K562 (cell line): ENCODE measurements around the gene CPT1A. TPM values are rescaled to one million over a fixed set of nuclear protein-coding genes. Genes with fewer than 3 reads are reported as not detected.

Source experiments
- ARID3B ChIP-seq: fragments of 250-450 bp; sonication (Bioruptor Pico); IDR thresholded peaks from 2 replicates; pipeline ENCODE4 v1.4.0; 2020; ENCODE audit warnings: borderline replicate concordance
- BCOR ChIP-seq: fragments of 450-650 bp; IDR thresholded peaks from 2 replicates; pipeline ENCODE4 v1.6.1; 2016
- BRD4 ChIP-seq: fragments of 200-600 bp; sonication (generic); IDR thresholded peaks from 2 replicates; pipeline ENCODE4 v1.6.1; 2017; ENCODE audit warnings: inconsistent platforms
- CBX3 ChIP-seq, 2 experiments: IDR thresholded peaks; 1 replicate in 1 of 2; 2 replicates in 1 of 2; pipeline ENCODE4 v1.6.1; 2012; ENCODE audit warnings: inconsistent platforms in 2 of 2, low read length in 2 of 2, borderline replicate concordance in 1 of 2, control low read depth in 1 of 2
- CXXC5 ChIP-seq: fragments of 250-450 bp; sonication (Bioruptor Pico); IDR thresholded peaks from 2 replicates; pipeline ENCODE4 v1.8.0; 2022; ENCODE audit warnings: inconsistent platforms, mild to moderate bottlenecking, moderate library complexity
- ESRRA ChIP-seq: fragments of 450-650 bp; IDR thresholded peaks from 2 replicates; pipeline ENCODE4 v1.6.1; 2014; ENCODE audit warnings: low read depth, mild to moderate bottlenecking, moderate library complexity, borderline replicate concordance
- GTF2A2 ChIP-seq: IDR thresholded peaks from 2 replicates; pipeline ENCODE4 v1.6.1; 2016; ENCODE audit warnings: mild to moderate bottlenecking, missing genetic modification characterization, missing compliant biosample characterization
- HNRNPUL1 ChIP-seq: fragments of 200-400 bp; formaldehyde crosslinking; IDR thresholded peaks from 2 replicates; pipeline ENCODE4 v1.6.1; 2017; ENCODE audit warnings: low read length
- IRF2 ChIP-seq: sonication (generic); formaldehyde crosslinking; IDR thresholded peaks from 2 replicates; pipeline ENCODE4 v1.8.1; 2022; ENCODE audit warnings: mild to moderate bottlenecking, missing genetic modification reagents
- KDM1A ChIP-seq, 2 experiments: fragments of 450-650 bp; IDR thresholded peaks; 2 replicates each; pipeline ENCODE4 v1.6.1; 2016; ENCODE audit warnings: mild to moderate bottlenecking in 2 of 2
- MBD2 ChIP-seq: sonication (generic); IDR thresholded peaks from 2 replicates; pipeline ENCODE4 v1.6.1; 2016; ENCODE audit warnings: low read depth, borderline replicate concordance
- NFYB ChIP-seq: IDR thresholded peaks from 2 replicates; pipeline ENCODE4 v1.6.1; 2011; ENCODE audit warnings: mild to moderate bottlenecking, moderate library complexity; ENCODE audit not compliant: insufficient read length; ENCODE audit errors: extremely low read depth
- PCBP2 ChIP-seq: fragments of 200-400 bp; formaldehyde crosslinking; IDR thresholded peaks from 2 replicates; pipeline ENCODE4 v1.6.1; 2018; ENCODE audit warnings: low read length, low read depth, mild to moderate bottlenecking, moderate library complexity; ENCODE audit not compliant: poor library complexity, severe bottlenecking
- PKNOX1 ChIP-seq: fragments of 450-650 bp; IDR thresholded peaks from 2 replicates; pipeline ENCODE4 v1.6.1; 2016
- STAG1 ChIP-seq: sonication (generic); formaldehyde crosslinking; IDR thresholded peaks from 2 replicates; pipeline ENCODE4 v1.5.0; 2020; ENCODE audit warnings: missing genetic modification reagents, borderline replicate concordance
- STAT5B ChIP-seq: fragments of 250-450 bp; sonication (Bioruptor Pico); IDR thresholded peaks from 2 replicates; pipeline ENCODE4 v1.8.0; 2021; ENCODE audit warnings: mild to moderate bottlenecking, inconsistent platforms
- STAT6 ChIP-seq: sonication (generic); formaldehyde crosslinking; IDR thresholded peaks from 2 replicates; pipeline ENCODE4 v1.8.1; 2023; ENCODE audit warnings: mild to moderate bottlenecking, missing genetic modification reagents
- TOE1 ChIP-seq, 2 experiments: fragments of 450-650 bp in 1 of 2; sonication (generic) in 1 of 2; formaldehyde crosslinking in 1 of 2; IDR thresholded peaks; 2 replicates each; pipeline versions ENCODE4 v1.7.1 to v1.8.0; 2016 to 2022; ENCODE audit warnings: borderline replicate concordance in 2 of 2, mild to moderate bottlenecking in 2 of 2, antibody characterized with exemption in 1 of 2, inconsistent platforms in 1 of 2, low read depth in 1 of 2, missing genetic modification reagents in 1 of 2, moderate library complexity in 1 of 2
- ZKSCAN3 ChIP-seq: fragments of 250-450 bp; sonication (Bioruptor Pico); IDR thresholded peaks from 2 replicates; pipeline ENCODE4 v1.4.0; 2020
- ZNF121 ChIP-seq: sonication (generic); formaldehyde crosslinking; conservative IDR thresholded peaks from 2 replicates; pipeline ENCODE4 v1.8.0; 2022; ENCODE audit warnings: missing genetic modification reagents
- ZNF696 ChIP-seq: fragments of 250-450 bp; sonication (Bioruptor Pico); conservative IDR thresholded peaks from 2 replicates; pipeline ENCODE4 v1.4.0; 2020; ENCODE audit warnings: mild to moderate bottlenecking, moderate library complexity
- polyA plus RNA-seq, 8 experiments: library from polyadenylated mRNA; depleted of rRNA in 4 of 8; stranded (reverse) in 5 of 8; unstranded in 3 of 8; fragments of >200 nt; fragmentation: Nextera tagmentation in 2 of 8; fragmentation: Illumina TruSeq in 1 of 8; extraction: Ambion mirVana in 2 of 8; extraction: Trizol in 1 of 8; gene quantifications; 2 replicates each; pipeline versions ENCODE4 v1.2.1 to v1.2.3, GENCODE V29; 2011 to 2014; ENCODE audit warnings: inconsistent platforms in 1 of 8, missing spikeins in 1 of 8
- total RNA-seq, 7 experiments: library from RNA; depleted of rRNA in 6 of 7; stranded (reverse); fragments of >200 nt in 6 of 7; fragmentation: Illumina TruSeq in 2 of 7; extraction: Trizol in 2 of 7; gene quantifications; 2 replicates each; pipeline versions ENCODE4 v1.2.1 to v1.2.3, GENCODE V29; 2011 to 2021; ENCODE audit warnings: low replicate concordance in 1 of 7
- TF ChIP-seq, protein P1 (sequence below): fragments of 200-800 bp; sonication (Bioruptor generic); IDR thresholded peaks from 2 replicates; pipeline ENCODE4 v1.6.1; 2017; ENCODE audit warnings: missing genetic modification characterization, missing compliant biosample characterization

CPT1A gene
- total and polyA plus RNA-seq, 9 of the 15 experiments (the other 6 are each of a cell fraction or from before 2014, with no cell fraction given) = 2.6 to 29.1 (median 12.3) TPM

GRCh38 chr11:68841718-68842426, at the start of gene CPT1A (continued):
- TF ChIP-seq ZNF121 (peak; percentile 77; the same call in 1 of the 2 replicates), KDM1A (IDR thresholded peaks at IDR 0.05) (0 out of 4 replicates have a peak, but pooled peaks of 1 of the 2 experiments have one; percentile 30), BCOR (peak; percentile 83), ZNF696 (CRISPR knock-in tag) (no peak), ZKSCAN3 (CRISPR knock-in tag) (no peak), CBX3 (IDR thresholded peaks at IDR 0.05; ENCODE audit: borderline replicate concordance in 1 of 2, low read length in 2 of 2) (no peak), STAT6 (no peak), TOE1 (IDR thresholded peaks at IDR 0.05; ENCODE audit: borderline replicate concordance) (no peak), TOE1 (CRISPR knock-in tag; IDR thresholded peaks at IDR 0.05; ENCODE audit: borderline replicate concordance, low read depth) (peak; percentile 10; the same call in 1 of the 2 replicates), ARID3B (CRISPR knock-in tag) (no peak), ESRRA (no peak), STAT5B (CRISPR knock-in tag) (no peak), IRF2 (CRISPR knock-in tag) (no peak), PKNOX1 (no peak), GTF2A2 (tag) (no peak), PCBP2 (no peak), MBD2 (no peak), BRD4 (no peak), HNRNPUL1 (no peak), STAG1 (CRISPR knock-in tag) (no peak), NFYB (peak; percentile 39), CXXC5 (CRISPR knock-in tag) (peak; percentile 70)
- TF ChIP-seq, protein P1, sequence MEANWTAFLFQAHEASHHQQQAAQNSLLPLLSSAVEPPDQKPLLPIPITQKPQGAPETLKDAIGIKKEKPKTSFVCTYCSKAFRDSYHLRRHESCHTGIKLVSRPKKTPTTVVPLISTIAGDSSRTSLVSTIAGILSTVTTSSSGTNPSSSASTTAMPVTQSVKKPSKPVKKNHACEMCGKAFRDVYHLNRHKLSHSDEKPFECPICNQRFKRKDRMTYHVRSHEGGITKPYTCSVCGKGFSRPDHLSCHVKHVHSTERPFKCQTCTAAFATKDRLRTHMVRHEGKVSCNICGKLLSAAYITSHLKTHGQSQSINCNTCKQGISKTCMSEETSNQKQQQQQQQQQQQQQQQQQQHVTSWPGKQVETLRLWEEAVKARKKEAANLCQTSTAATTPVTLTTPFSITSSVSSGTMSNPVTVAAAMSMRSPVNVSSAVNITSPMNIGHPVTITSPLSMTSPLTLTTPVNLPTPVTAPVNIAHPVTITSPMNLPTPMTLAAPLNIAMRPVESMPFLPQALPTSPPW (CRISPR knock-in tag) = peak; percentile 64; the same call in 1 of the 2 replicates
